Upper lobe of left lung (tissue), 6 donors: ENCODE data around the gene GAMT. TPM values are rescaled to one million over a fixed set of nuclear protein-coding genes. Genes with fewer than 3 reads are reported as not detected.

Experiments
- total RNA-seq, 6 donors: library from RNA; depleted of rRNA in 4 of 6; stranded (reverse); fragments of >200 nt in 4 of 6; gene quantifications; one replicate each; pipeline versions ENCODE4 v1.1.0 to v1.2.1, GENCODE V29; 2016 to 2021
- donor health status: DM: no; HTN: no; CAD: no; lungs with moderate emphysema.
- donor health status: DM: no; HTN: yes; CAD: no; lungs with severe emphysema.

Gene GAMT
- total RNA-seq, 6 donors from 2014 or later: 4.0 to 12.1 (median 8.1) TPM

Other genes with a start within 250 kb of the GAMT start
- gene SBNO2, start 227.3 kb downstream of the GAMT start, total RNA-seq: 100 to 1,000 TPM in 4 of 6 donors, 10 to 100 TPM in 2; 44.8 to 159 (median 106) TPM
- 100 to 1,000 TPM in 1 of 6 donors, 10 to 100 TPM in 5; 50.2 to 168 (median 63.2) TPM for gene STK11, start 195.8 kb downstream of the GAMT start, total RNA-seq
- 1 to 10 TPM in 3 of 6 donors, under 1 TPM in 1, not detected in 2; 0.30 to 1.8 (median 1.0) TPM for gene CBARP, start 163.5 kb downstream of the GAMT start, total RNA-seq
- 100 to 1,000 TPM in 3 of 6 donors, 10 to 100 TPM in 3; 56.0 to 187 (median 113) TPM for gene ATP5F1D, start 159.8 kb downstream of the GAMT start, total RNA-seq
- 100 to 1,000 TPM in 2 of 6 donors, 10 to 100 TPM in 4; 33.5 to 176 (median 75.9) TPM for gene MIDN, start 153.0 kb downstream of the GAMT start, total RNA-seq
- 1,000 to 10,000 TPM in 1 of 6 donors, 100 to 1,000 TPM in 5; 326 to 1,348 (median 441) TPM for gene CIRBP, start 132.2 kb downstream of the GAMT start, total RNA-seq
- 10 to 100 TPM; 43.0 to 85.3 (median 59.6) TPM for gene FAM174C, start 126.0 kb downstream of the GAMT start, total RNA-seq
- gene EFNA2, start 115.7 kb downstream of the GAMT start, total RNA-seq: not detected
- gene NDUFS7, start 17.6 kb downstream of the GAMT start, total RNA-seq: 100 to 1,000 TPM in 4 of 6 donors, 10 to 100 TPM in 2; 38.8 to 121 (median 100) TPM
- 100 to 1,000 TPM in 1 of 6 donors, 10 to 100 TPM in 5; 38.9 to 107 (median 78.7) TPM for gene DAZAP1, start 6.0 kb upstream of the GAMT start, total RNA-seq
- gene RPS15, start 36.9 kb upstream of the GAMT start, total RNA-seq: 1,000 to 10,000 TPM in 5 of 6 donors, 100 to 1,000 TPM in 1; 825 to 2,012 (median 1,317) TPM
- 1 to 10 TPM in 1 of 6 donors, under 1 TPM in 4, not detected in 1; 0.06 to 1.0 (median 0.11) TPM for gene APC2, start 48.6 kb upstream of the GAMT start, total RNA-seq
- gene C19orf25, start 77.7 kb upstream of the GAMT start, total RNA-seq: 10 to 100 TPM; 27.2 to 82.8 (median 37.5) TPM
- 10 to 100 TPM in 2 of 6 donors, 1 to 10 TPM in 4; 2.7 to 47.1 (median 6.8) TPM for gene PCSK4, start 88.8 kb upstream of the GAMT start, total RNA-seq
- 1 to 10 TPM; 2.0 to 7.8 (median 3.1) TPM for gene REEP6, start 89.6 kb upstream of the GAMT start, total RNA-seq
- gene ADAMTSL5, start 111.5 kb upstream of the GAMT start, total RNA-seq: 10 to 100 TPM in 1 of 6 donors, 1 to 10 TPM in 4, under 1 TPM in 1; 0.89 to 11.5 (median 4.9) TPM
- gene PLK5, start 122.5 kb upstream of the GAMT start, total RNA-seq: not detected
- gene MEX3D, start 166.8 kb upstream of the GAMT start, total RNA-seq: 10 to 100 TPM; 18.0 to 43.7 (median 26.5) TPM
- gene MBD3, start 191.3 kb upstream of the GAMT start, total RNA-seq: 100 to 1,000 TPM in 3 of 6 donors, 10 to 100 TPM in 3; 65.1 to 158 (median 107) TPM
- 100 to 1,000 TPM in 2 of 6 donors, 10 to 100 TPM in 4; 10.5 to 216 (median 67.3) TPM for gene UQCR11, start 203.9 kb upstream of the GAMT start, total RNA-seq